Measurements from ENCODE around the gene RCC1.

- TF ChIP-seq RXRA (IDR thresholded peaks at IDR 0.05; ENCODE audit: borderline replicate concordance, low read depth) (no peak), POLR2AphosphoS5 (IDR thresholded peaks at IDR 0.05; ENCODE audit: low read depth, low read length) (0 out of 2 replicates have a peak, but pooled peaks have one; percentile 18)
Measured at GRCh38 chr1:28507646-28508434, 2.0 kb downstream of the RCC1 start.

Data from SK-N-SH (cell line).